ENCODE results near the gene TREM2. TPM values are rescaled to one million over a fixed set of nuclear protein-coding genes. Genes with fewer than 3 reads are reported as not detected.

TREM2 gene
- total and polyA plus RNA-seq, 10 of the 15 experiments (the other 5 are each of a cell fraction or from before 2014, with no cell fraction given), result not detected

- 0 out of 4 replicates have a peak, but pooled peaks of 1 of the 2 experiments have one; percentile 20 for TF ChIP-seq BHLHE40 (IDR thresholded peaks at IDR 0.05; ENCODE audit: borderline replicate concordance in 1 of 2, low read depth in 2 of 2, low read length in 1 of 2)
- no peak for TF ChIP-seq MAX (IDR thresholded peaks at IDR 0.05; ENCODE audit: low read depth, low read length)
- peak; percentile 47 to 52; a peak in 3 of 4 replicates for TF ChIP-seq IKZF2 (IDR thresholded peaks at IDR 0.05)
- 0 out of 2 replicates have a peak, but pooled peaks have one; percentile 13 for TF ChIP-seq PAX5 (IDR thresholded peaks at IDR 0.05; ENCODE audit: borderline replicate concordance, low read depth, low read length)
- TF ChIP-seq TCF12 (IDR thresholded peaks at IDR 0.05; ENCODE audit: low read depth, low read length), result peak; percentile 73; the same call in 1 of the 2 replicates
- no peak for TF ChIP-seq ZZZ3 (IDR thresholded peaks at IDR 0.05; ENCODE audit: control insufficient read depth, insufficient read length, low read depth)
- TF ChIP-seq CHD1 (IDR thresholded peaks at IDR 0.05; ENCODE audit: low read depth, low read length), result no peak
- peak; percentile 76 for TF ChIP-seq RUNX3 (IDR thresholded peaks at IDR 0.05; ENCODE audit: low read length)
- TF ChIP-seq, protein P1, sequence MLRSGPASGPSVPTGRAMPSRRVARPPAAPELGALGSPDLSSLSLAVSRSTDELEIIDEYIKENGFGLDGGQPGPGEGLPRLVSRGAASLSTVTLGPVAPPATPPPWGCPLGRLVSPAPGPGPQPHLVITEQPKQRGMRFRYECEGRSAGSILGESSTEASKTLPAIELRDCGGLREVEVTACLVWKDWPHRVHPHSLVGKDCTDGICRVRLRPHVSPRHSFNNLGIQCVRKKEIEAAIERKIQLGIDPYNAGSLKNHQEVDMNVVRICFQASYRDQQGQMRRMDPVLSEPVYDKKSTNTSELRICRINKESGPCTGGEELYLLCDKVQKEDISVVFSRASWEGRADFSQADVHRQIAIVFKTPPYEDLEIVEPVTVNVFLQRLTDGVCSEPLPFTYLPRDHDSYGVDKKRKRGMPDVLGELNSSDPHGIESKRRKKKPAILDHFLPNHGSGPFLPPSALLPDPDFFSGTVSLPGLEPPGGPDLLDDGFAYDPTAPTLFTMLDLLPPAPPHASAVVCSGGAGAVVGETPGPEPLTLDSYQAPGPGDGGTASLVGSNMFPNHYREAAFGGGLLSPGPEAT (IDR thresholded peaks at IDR 0.05; ENCODE audit: low read depth), result 0 out of 2 replicates have a peak, but pooled peaks have one; percentile 37
Observed at GRCh38 chr6:41200901-41201763, 38.2 kb upstream of the TREM2 start, which contains the start of gene TREML2 (continued).
